Activated CD4-positive, CD25-positive, alpha-beta regulatory T cell treated with anti-CD3 and anti-CD28 coated beads, Interleukin-2, amount 50 U/mL, for 72 hours (primary cell): Measurements from ENCODE around the gene PCP4.

Source experiments
- DNase-seq: peaks from one replicate; pipeline ENCODE4 v3.0.0; 2021

Gene PCP4

GRCh38 chr21:39976800-39977199 is 109.6 kb downstream of the PCP4 start:
- no peak for DNase-seq
